GM12891 (cell line): ENCODE results near the gene TRIM39. TPM values are rescaled to one million over a fixed set of nuclear protein-coding genes. Genes with fewer than 3 reads are reported as not detected.
"Not testable (repeated sequence)": the region's sequence is repeated elsewhere in the genome, so short reads cannot be mapped to it uniquely, and the experiment has no call there.

Experiments used
- DNase-seq: peaks from one replicate; pipeline ENCODE4 v3.0.0; 2011; ENCODE audit warnings: low spot score; ENCODE audit not compliant: insufficient read length
- FAIRE-seq: peaks from 2 replicates; lab custom pipeline; 2011; peaks lifted over from hg19 to GRCh38; lab: Jason Lieb, UNC
- PAX5 ChIP-seq: IDR thresholded peaks from 2 replicates; pipeline ENCODE4 v1.6.1; 2011; ENCODE audit warnings: low read length, moderate library complexity, mild to moderate bottlenecking; ENCODE audit not compliant: insufficient read depth, severe bottlenecking
- POLR2A ChIP-seq: IDR thresholded peaks from 2 replicates; pipeline ENCODE4 v1.6.1; 2011; ENCODE audit warnings: low read depth, low read length, control low read depth
- POLR2AphosphoS5 ChIP-seq: IDR thresholded peaks from 2 replicates; pipeline ENCODE4 v1.6.1; 2011; ENCODE audit warnings: low read depth, low read length, control low read depth
- POU2F2 ChIP-seq: IDR thresholded peaks from 2 replicates; pipeline ENCODE4 v1.6.1; 2011; ENCODE audit warnings: low read depth, mild to moderate bottlenecking, control low read depth, low read length, moderate library complexity
- SPI1 ChIP-seq: IDR thresholded peaks from 2 replicates; pipeline ENCODE4 v1.6.1; 2011; ENCODE audit warnings: low read depth, low read length, control low read depth
- TAF1 ChIP-seq: IDR thresholded peaks from 2 replicates; pipeline ENCODE4 v1.6.1; 2011; ENCODE audit warnings: low read depth, low read length, control low read depth
- polyA plus RNA-seq: library from polyadenylated mRNA; unstranded; fragments of >200 nt; gene quantifications from one replicate; pipeline ENCODE4 v1.2.1, GENCODE V29; 2012; ENCODE audit warnings: low read depth, missing spikeins, inconsistent platforms; ENCODE audit not compliant: missing spikeins

The TRIM39 gene
- 6.5 TPM for polyA plus RNA-seq

GRCh38 chr6:30326526-30327231 lies at the start of gene TRIM39:
TRIM39 (plus strand) TSS chr6:30326927; CDS start chr6:30329318, 2,391 bp downstream.
- DNase-seq (peak; percentile 79), FAIRE-seq (peak; percentile 96)
- TF ChIP-seq SPI1, result no peak
- no peak for TF ChIP-seq PAX5
- peak; percentile 33; the same call in 1 of the 2 replicates for TF ChIP-seq POLR2A
- TF ChIP-seq POU2F2, result peak; percentile 29; the same call in 1 of the 2 replicates
- TF ChIP-seq POLR2AphosphoS5, result peak; percentile 40; the same call in 1 of the 2 replicates
- TF ChIP-seq TAF1, result no peak

GRCh38 chr6:30280988-30281387 lies 45.7 kb upstream of the TRIM39 start:
- not testable (repeated sequence) for FAIRE-seq, DNase-seq

- no peak for DNase-seq
- FAIRE-seq, result no peak
- TF ChIP-seq SPI1 (no peak), PAX5 (no peak), POLR2A (no peak), TAF1 (no peak), POLR2AphosphoS5 (no peak), POU2F2 (no peak)
Observed at GRCh38 chr6:30282522-30282921, 44.2 kb upstream of the TRIM39 start.

- no peak for FAIRE-seq
- DNase-seq, result no peak
- TF ChIP-seq PAX5 (no peak), TAF1 (no peak), POLR2AphosphoS5 (no peak), POLR2A (no peak), SPI1 (no peak), POU2F2 (no peak)
Observed at GRCh38 chr6:30283761-30284160, 43.0 kb upstream of the TRIM39 start.

- TF ChIP-seq POLR2AphosphoS5 (no peak), PAX5 (no peak), TAF1 (no peak), SPI1 (no peak), POLR2A (no peak), POU2F2 (no peak)
- FAIRE-seq, result no peak
- no peak for DNase-seq
Observed at GRCh38 chr6:30287139-30287538, 39.6 kb upstream of the TRIM39 start.

GRCh38 chr6:30295837-30296236 lies 30.9 kb upstream of the TRIM39 start:
- TF ChIP-seq SPI1, result no peak
- TF ChIP-seq POLR2A, result no peak
- no peak for TF ChIP-seq TAF1
- no peak for TF ChIP-seq POLR2AphosphoS5
- TF ChIP-seq POU2F2, result no peak
- no peak for FAIRE-seq

GRCh38 chr6:30304002-30304401 lies 22.7 kb upstream of the TRIM39 start:
- FAIRE-seq (no peak), DNase-seq (no peak)
- TF ChIP-seq SPI1 (no peak), POU2F2 (no peak), PAX5 (no peak), TAF1 (no peak), POLR2A (no peak), POLR2AphosphoS5 (no peak)

More at GRCh38 chr6:30295837-30296236, 30.9 kb upstream of the TRIM39 start:
- DNase-seq, result no peak

- FAIRE-seq (no peak), DNase-seq (no peak)
- no peak for TF ChIP-seq PAX5
- no peak for TF ChIP-seq SPI1
- no peak for TF ChIP-seq POLR2AphosphoS5
- TF ChIP-seq POLR2A, result no peak
- no peak for TF ChIP-seq POU2F2
- no peak for TF ChIP-seq TAF1
Observed at GRCh38 chr6:30311101-30311500, 15.6 kb upstream of the TRIM39 start.

- no peak for TF ChIP-seq TAF1
- TF ChIP-seq POLR2AphosphoS5, result no peak
- TF ChIP-seq POLR2A, result no peak
- TF ChIP-seq POU2F2, result no peak
- no peak for TF ChIP-seq PAX5
- TF ChIP-seq SPI1, result no peak
- FAIRE-seq (no peak), DNase-seq (no peak)
Observed at GRCh38 chr6:30311671-30312070, 15.1 kb upstream of the TRIM39 start.

- TF ChIP-seq POLR2AphosphoS5, result no peak
- no peak for DNase-seq
- FAIRE-seq, result no peak
Observed at GRCh38 chr6:30312266-30312665, 14.5 kb upstream of the TRIM39 start.
